K562 (cell line): Measurements from ENCODE around the gene RNF138. TPM values are rescaled to one million over a fixed set of nuclear protein-coding genes. Genes with fewer than 3 reads are reported as not detected.

Experiments used
- ATAC-seq: fragments of 200-7000 bp; cut with Tn5 transposase; 3 replicates; pipeline ENCODE4 v1.9.1; 2020; ENCODE audit warnings: moderate library complexity
- BruUV-seq: library from RNA; stranded (reverse); fragments of 400-500 nt; replicated peaks from 2 replicates; lab custom pipeline; 2021; lab: Mats Ljungman, UMichigan
- CTCF ChIA-PET: fragments of 300-600 bp; formaldehyde crosslinking; extraction: SDS; loops from one replicate; lab custom pipeline; 2021; ENCODE audit warnings: low intra/inter-chr PET ratio; lab: Yijun Ruan, JAX
- POLR2A ChIA-PET: fragments of 300-600, 350-650 bp; sonication (Branson Sonifier 250); formaldehyde crosslinking; extraction: SDS; loops from one replicate; lab custom pipeline; 2021; ENCODE audit warnings: antibody characterized with exemption, inconsistent platforms; lab: Yijun Ruan, JAX
- DNase-seq, 4 experiments: peaks; one replicate each; pipeline versions ENCODE4 v3.0.0 to v3.0.0-alpha.2; 2011 to 2018; ENCODE audit warnings: low spot score in 3 of 4, mixed read lengths in 3 of 4; ENCODE audit errors: extremely low read depth in 1 of 4
- FAIRE-seq: peaks from 2 replicates; lab custom pipeline; 2011; peaks lifted over from hg19 to GRCh38; lab: Jason Lieb, UNC
- H2AFZ ChIP-seq: 2 replicates; pipeline ENCODE4 v1.6.0; 2011; ENCODE audit warnings: low read depth, low read length, control low read depth, inconsistent platforms
- H3K27ac ChIP-seq: fragments of 200-600 bp; 3 replicates; pipeline ENCODE4 v1.8.0; 2011; ENCODE audit warnings: low read depth, mild to moderate bottlenecking, control low read depth, inconsistent platforms, low read length, moderate library complexity, mixed read lengths; ENCODE audit errors: extremely low read depth
- H3K27me3 ChIP-seq, 2 experiments: fragments of 300-600 bp in 1 of 2; 2 replicates in 1 of 2; 3 replicates in 1 of 2; pipeline versions ENCODE4 v1.6.0 to v1.8.0; 2011; ENCODE audit warnings: inconsistent platforms in 2 of 2, low read length in 2 of 2, mild to moderate bottlenecking in 1 of 2, mixed read lengths in 1 of 2, moderate library complexity in 1 of 2; ENCODE audit not compliant: control insufficient read depth in 2 of 2, insufficient read depth in 2 of 2
- H3K36me3 ChIP-seq: fragments of 300-600 bp; 3 replicates; pipeline ENCODE4 v1.8.0; 2011; ENCODE audit warnings: mild to moderate bottlenecking, low read length, inconsistent platforms; ENCODE audit not compliant: control insufficient read depth, insufficient read depth
- H3K4me1 ChIP-seq, 2 experiments: fragments of 200-600 bp in 1 of 2; replicated peaks in 1 of 2; 2 replicates in 1 of 2; 3 replicates in 1 of 2; pipeline versions ENCODE4 v1.5.1 to v1.8.0; 2011; ENCODE audit warnings: inconsistent platforms in 2 of 2, low read length in 2 of 2, mild to moderate bottlenecking in 1 of 2, mixed read lengths in 1 of 2, moderate library complexity in 1 of 2; ENCODE audit not compliant: control insufficient read depth in 2 of 2, insufficient read depth in 2 of 2
- H3K4me2 ChIP-seq: 2 replicates; pipeline ENCODE4 v1.6.1; 2011; ENCODE audit warnings: low read length, control low read depth, inconsistent platforms, mixed read lengths; ENCODE audit not compliant: insufficient read depth
- H3K4me3 ChIP-seq: fragments of 200-600 bp; sonication (generic), shearing (Covaris generic); 2 replicates; pipeline ENCODE4 v1.5.1; 2016; ENCODE audit warnings: control low read depth, inconsistent platforms
- H3K79me2 ChIP-seq: fragments of 200-600 bp; 3 replicates; pipeline ENCODE4 v1.8.0; 2011; ENCODE audit warnings: low read length, inconsistent platforms; ENCODE audit not compliant: control insufficient read depth, insufficient read depth
- H3K9ac ChIP-seq, 2 experiments: 2 replicates each; pipeline versions ENCODE4 v1.6.0 to v1.6.1; 2011; ENCODE audit warnings: low read depth in 2 of 2, low read length in 2 of 2, control low read depth in 1 of 2, inconsistent platforms in 1 of 2, mild to moderate bottlenecking in 1 of 2, mixed read lengths in 1 of 2; ENCODE audit not compliant: insufficient read depth in 1 of 2
- H3K9me1 ChIP-seq: one replicate; pipeline ENCODE4 v1.6.0; 2011; ENCODE audit warnings: inconsistent platforms, mild to moderate bottlenecking, low read length, moderate library complexity; ENCODE audit not compliant: control insufficient read depth, insufficient read depth
- H3K9me3 ChIP-seq: replicated peaks from 2 replicates; pipeline ENCODE4 v1.5.1; 2011; ENCODE audit warnings: low read depth, low read length, inconsistent platforms; ENCODE audit not compliant: control insufficient read depth, insufficient read depth
- H4K20me1 ChIP-seq: replicated peaks from 2 replicates; pipeline ENCODE4 v1.6.1; 2011; ENCODE audit warnings: low read length, inconsistent platforms, mixed read lengths; ENCODE audit not compliant: control insufficient read depth, insufficient read depth
- ARHGAP35 ChIP-seq: fragments of 450-650 bp; IDR thresholded peaks from 2 replicates; pipeline ENCODE4 v1.6.1; 2018; ENCODE audit not compliant: partially characterized antibody
- E2F8 ChIP-seq: fragments of 450-650 bp; IDR thresholded peaks from 2 replicates; pipeline ENCODE4 v1.7.1; 2018; ENCODE audit warnings: mild to moderate bottlenecking, low read depth; ENCODE audit not compliant: partially characterized antibody
- FIP1L1 ChIP-seq: fragments of 200-400 bp; formaldehyde crosslinking; IDR thresholded peaks from 2 replicates; pipeline ENCODE4 v1.6.1; 2018; ENCODE audit warnings: mild to moderate bottlenecking, low read depth, low read length; ENCODE audit not compliant: poor library complexity, severe bottlenecking
- HOMEZ ChIP-seq: fragments of 250-450 bp; sonication (Bioruptor Pico); IDR thresholded peaks from 2 replicates; pipeline ENCODE4 v1.4.0; 2020; ENCODE audit warnings: mild to moderate bottlenecking, moderate library complexity
- MEF2D ChIP-seq: conservative IDR thresholded peaks from 2 replicates; pipeline ENCODE4 v1.6.1; 2016; ENCODE audit warnings: low read depth, missing genetic modification characterization, missing compliant biosample characterization
- MEIS2 ChIP-seq: fragments of 450-650 bp; IDR thresholded peaks from 2 replicates; pipeline ENCODE4 v1.6.1; 2014; ENCODE audit warnings: mild to moderate bottlenecking; ENCODE audit not compliant: partially characterized antibody
- MLLT1 ChIP-seq, 2 experiments: fragments of 450-650 bp; IDR thresholded peaks; 2 replicates each; pipeline ENCODE4 v1.6.1; 2016
- POLR2B ChIP-seq: fragments of 450-650 bp; IDR thresholded peaks from 2 replicates; pipeline ENCODE4 v1.6.1; 2018; ENCODE audit warnings: low read depth; ENCODE audit not compliant: partially characterized antibody
- RBM39 ChIP-seq: fragments of 200-400 bp; formaldehyde crosslinking; optimal IDR thresholded peaks from 2 replicates; pipeline ENCODE3; 2018; ENCODE audit warnings: low read depth, low read length
- SMARCA5 ChIP-seq: fragments of 450-650 bp; IDR thresholded peaks from 2 replicates; pipeline ENCODE4 v1.6.1; 2016
- SOX6 ChIP-seq: fragments of 450-650 bp; IDR thresholded peaks from 2 replicates; pipeline ENCODE4 v1.6.1; 2014; ENCODE audit warnings: mild to moderate bottlenecking
- XRCC5 ChIP-seq: fragments of 200-400 bp; formaldehyde crosslinking; IDR thresholded peaks from 2 replicates; pipeline ENCODE4 v1.6.1; 2017; ENCODE audit warnings: low read depth, mild to moderate bottlenecking, low read length
- ZNF12 ChIP-seq: sonication (generic); formaldehyde crosslinking; IDR thresholded peaks from 2 replicates; pipeline ENCODE4 v1.4.0; 2020; ENCODE audit warnings: mild to moderate bottlenecking, missing genetic modification reagents
- ZNF253 ChIP-seq: fragments of 250-450 bp; sonication (Bioruptor Pico); conservative IDR thresholded peaks from 2 replicates; pipeline ENCODE4 v1.6.1; 2021; ENCODE audit warnings: mild to moderate bottlenecking
- in situ Hi-C: fragments of 300-500 bp; cut with MboI; formaldehyde crosslinking; loops from 4 replicates; pipeline ENCODE4 v1.15.0; 2018; ENCODE audit warnings: inconsistent platforms, mixed read lengths
- intact Hi-C: fragments of 100-400 bp; cut with micrococcal nuclease; formaldehyde crosslinking; loops from 2 replicates; pipeline ENCODE4 v1.14.2; 2022
- polyA plus RNA-seq, 8 experiments: library from polyadenylated mRNA; depleted of rRNA in 4 of 8; stranded (reverse) in 5 of 8; unstranded in 3 of 8; fragments of >200 nt; fragmentation: Nextera tagmentation in 2 of 8; fragmentation: Illumina TruSeq in 1 of 8; extraction: Ambion mirVana in 2 of 8; extraction: Trizol in 1 of 8; gene quantifications; 2 replicates each; pipeline versions ENCODE4 v1.2.1 to v1.2.3, GENCODE V29; 2011 to 2014; ENCODE audit warnings: inconsistent platforms in 1 of 8, missing spikeins in 1 of 8
- total RNA-seq, 7 experiments: library from RNA; depleted of rRNA in 6 of 7; stranded (reverse); fragments of >200 nt in 6 of 7; fragmentation: Illumina TruSeq in 2 of 7; extraction: Trizol in 2 of 7; gene quantifications; 2 replicates each; pipeline versions ENCODE4 v1.2.1 to v1.2.3, GENCODE V29; 2011 to 2021; ENCODE audit warnings: low replicate concordance in 1 of 7

RNF138 gene
- total and polyA plus RNA-seq, 9 of the 15 experiments (the other 6 are each of a cell fraction or from before 2014, with no cell fraction given), result 47.6 to 100 (median 62.5) TPM

DNA sequence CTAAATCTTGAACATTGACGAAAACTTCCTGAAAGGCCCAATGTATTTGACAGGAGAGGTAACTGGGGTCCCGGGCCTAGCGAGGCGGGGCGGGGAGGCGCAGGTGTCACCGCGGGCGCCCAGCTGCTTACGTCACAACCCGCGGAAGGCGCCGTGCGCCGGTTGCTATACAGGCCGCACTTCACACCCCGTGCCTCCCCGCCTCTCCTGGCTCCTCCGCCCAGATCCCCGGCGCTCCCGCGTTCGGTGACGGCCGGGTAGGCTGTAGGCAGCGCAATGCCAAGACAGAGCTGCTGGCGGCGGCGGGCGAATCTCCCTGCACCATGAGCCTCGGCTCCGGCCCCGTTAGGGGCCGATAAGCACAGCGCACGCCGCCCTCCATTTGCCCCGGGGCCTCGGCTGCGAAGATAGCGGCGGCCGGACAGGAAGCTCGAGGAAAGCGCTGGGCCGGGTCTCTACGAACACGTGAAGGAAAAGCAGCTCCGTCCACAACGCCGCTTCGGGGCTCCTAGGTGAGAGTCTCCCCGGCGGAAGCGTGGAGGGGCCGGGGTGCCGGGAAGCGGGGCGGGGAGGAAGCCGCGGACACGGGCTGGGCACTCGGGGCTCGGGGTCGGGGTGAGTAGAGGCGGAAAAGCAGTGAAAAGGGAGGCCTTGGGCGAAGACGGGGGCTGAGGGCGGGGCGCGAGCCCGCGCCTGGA is at the start of gene RNF138 (continued):
- TF ChIP-seq FIP1L1 (peak; percentile 86), XRCC5 (no peak; the same call in 1 of the 2 replicates), ARHGAP35 (no peak), SMARCA5 (no peak), MLLT1 (IDR thresholded peaks at IDR 0.05) (0 out of 4 replicates have a peak, but pooled peaks of 1 of the 2 experiments have one; percentile 12), ZNF12 (no peak), RBM39 (no peak)

- no peak overlapping the region for H3K27ac ChIP-seq
- ATAC-seq, result no peak
- intact Hi-C loops, result no loop called here
- no peak overlapping the region for H3K4me3 ChIP-seq
- H3K9me1 ChIP-seq, result no peaks in the 10 kb centered on the region
- H3K9me3 ChIP-seq, result no peaks in the 10 kb centered on the region
- DNase-seq, result no peak
- CTCF ChIA-PET, result no interaction called here
- H3K79me2 ChIP-seq, result no peaks in the 10 kb centered on the region
- H3K36me3 ChIP-seq, result no peaks in the 10 kb centered on the region
- no peaks in the 10 kb centered on the region for H3K4me1 ChIP-seq
- in situ Hi-C loops, result no loop called here
- no peaks in the 10 kb centered on the region for H4K20me1 ChIP-seq
- FAIRE-seq, result no peak
- POLR2A ChIA-PET, result interaction anchor here (1.0 kb wide), 2 partner anchors 8 to 9 kb away, joined by 3 to 4 read pairs; no protein-coding TSS in a partner anchor
- peak; percentile 34 for TF ChIP-seq MEIS2
- no peak for TF ChIP-seq E2F8
- TF ChIP-seq POLR2B, result no peak
- no peak for TF ChIP-seq ZNF253
- peak; percentile 42; the same call in 1 of the 2 replicates for TF ChIP-seq SOX6
- TF ChIP-seq HOMEZ (CRISPR knock-in tag), result no peak
- TF ChIP-seq MEF2D (tag), result peak; percentile 82
- H3K9ac ChIP-seq, result no peak overlapping the region
- H3K27me3 ChIP-seq, result peaks cover 4 to 8% of the 10 kb centered on the region in 2 experiments; a peak in 4 of 5 replicates
- no peak overlapping the region for H3K4me2 ChIP-seq
- H2AFZ ChIP-seq, result no peak overlapping the region
- no TSS peak for BruUV-seq
These were observed 49.3 kb upstream of the RNF138 start for GRCh38 chr18:32042337-32042736.
